22Rv1 (cell line): Measurements from ENCODE around the gene IP6K3.

ENCODE experiments used
- CTCF ChIP-seq: fragments of 450-650 bp; IDR thresholded peaks from 2 replicates; pipeline ENCODE4 v1.5.1; 2017; ENCODE audit warnings: mild to moderate bottlenecking
- ZFX ChIP-seq: fragments of 450-650 bp; IDR thresholded peaks from 2 replicates; pipeline ENCODE4 v1.6.1; 2017; ENCODE audit warnings: antibody characterized with exemption, borderline replicate concordance

DNA sequence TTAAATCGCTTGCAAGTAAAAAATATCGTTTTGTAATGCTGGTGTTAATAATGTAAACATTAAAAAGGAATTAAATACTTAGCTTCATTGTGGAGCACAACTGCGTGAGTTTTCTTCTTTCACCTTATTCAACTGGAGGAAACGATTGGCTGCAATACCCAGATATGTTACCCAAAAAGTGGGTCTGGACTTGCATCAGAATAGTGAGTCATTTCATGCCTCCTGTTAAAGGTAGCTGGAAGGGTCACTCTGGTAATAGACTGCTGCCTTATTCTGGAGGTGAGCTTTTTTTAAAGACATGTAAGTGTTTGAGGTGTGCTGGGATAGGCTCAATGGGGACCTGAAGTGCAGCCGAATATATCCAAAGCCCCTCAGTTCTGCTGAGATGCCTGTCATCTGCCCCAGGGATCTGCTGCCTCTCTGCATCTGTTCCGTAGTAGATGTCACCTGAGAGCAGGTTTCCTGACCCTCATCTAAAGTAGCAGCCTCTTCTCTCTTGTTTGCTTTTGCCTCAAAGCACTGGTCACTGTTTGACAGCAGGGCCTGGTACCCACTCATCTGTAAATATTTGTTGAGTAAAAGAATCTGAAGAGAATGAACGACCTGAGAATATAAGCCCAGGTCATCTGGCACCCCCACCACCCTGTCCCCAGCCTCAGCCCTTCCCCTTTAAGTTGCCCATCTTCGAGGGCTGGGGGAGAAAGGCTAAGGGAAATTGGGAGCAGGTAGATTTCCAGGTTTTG is 29.6 kb downstream of the IP6K3 start:
- TF ChIP-seq ZFX = no peak
- no peak for TF ChIP-seq CTCF
